ENCODE measurements around the gene FOXB2. TPM values are rescaled to one million over a fixed set of nuclear protein-coding genes. Genes with fewer than 3 reads are reported as not detected.
"Not testable (repeated sequence)": the region's sequence is repeated elsewhere in the genome, so short reads cannot be mapped to it uniquely, and the experiment has no call there.

FOXB2 gene
- total RNA-seq, 1 donor from 2014 or later: not detected

DNA sequence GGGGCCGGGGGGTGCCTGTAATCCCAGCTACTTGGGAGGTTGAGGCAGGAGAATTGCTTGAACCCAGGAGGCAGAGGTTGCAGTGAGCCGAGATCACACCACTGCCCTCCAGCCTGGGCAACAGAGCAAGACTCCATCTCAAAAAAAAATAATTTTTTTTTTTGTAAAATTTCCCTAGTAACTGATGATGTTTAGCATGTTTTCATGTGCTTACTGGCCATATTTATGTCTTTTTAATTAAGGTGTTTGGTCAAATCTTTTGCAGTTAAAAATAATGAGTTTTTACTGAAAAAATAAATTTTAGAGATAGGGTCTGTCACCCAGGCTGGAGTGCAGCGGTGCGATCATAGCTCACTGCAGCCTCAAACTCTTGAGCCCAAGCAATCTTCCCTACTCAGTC is 24.3 kb downstream of the FOXB2 start:
- not testable (repeated sequence) for H3K27me3 ChIP-seq (ENCODE audit: control insufficient read depth in 3 of 3, insufficient read depth in 3 of 3, low read length in 3 of 3)

DNA sequence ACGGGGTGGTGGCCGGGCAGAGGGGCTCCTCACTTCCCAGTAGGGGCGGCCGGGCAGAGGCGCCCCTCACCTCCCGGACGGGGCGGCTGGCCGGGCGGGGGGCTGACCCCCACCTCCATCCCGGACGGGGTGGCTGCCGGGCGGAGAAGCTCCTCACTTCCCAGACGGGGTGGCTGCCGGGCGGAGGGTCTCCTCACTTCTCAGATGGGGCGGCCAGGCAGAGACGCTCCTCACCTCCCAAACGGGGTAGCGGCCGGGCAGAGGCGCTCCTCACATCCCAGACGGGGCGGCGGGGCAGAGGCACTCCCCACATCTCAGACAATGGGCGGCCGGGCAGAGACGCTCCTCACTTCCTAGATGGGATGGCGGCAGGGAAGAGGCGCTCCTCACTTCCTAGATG is 41.2 kb downstream of the FOXB2 start:
- not testable (repeated sequence) for H3K27me3 ChIP-seq (ENCODE audit: control insufficient read depth in 3 of 3, insufficient read depth in 3 of 3, low read length in 3 of 3); H3K27ac ChIP-seq (ENCODE audit: low read depth, low read length); H3K9me3 ChIP-seq (ENCODE audit: control insufficient read depth in 3 of 3, low read length in 3 of 3); H3K9ac ChIP-seq (ENCODE audit: low read depth in 1 of 3, low read length in 3 of 3); H3K4me1 ChIP-seq (ENCODE audit: control insufficient read depth in 3 of 3, insufficient read depth in 3 of 3, low read length in 3 of 3); H3K4me3 ChIP-seq (ENCODE audit: low read length in 3 of 3); H3K36me3 ChIP-seq (ENCODE audit: control insufficient read depth in 3 of 3, insufficient read depth in 3 of 3, low read length in 3 of 3)

More for the DNA sequence above, 24.3 kb downstream of the FOXB2 start:
- not testable (repeated sequence) for H3K27ac ChIP-seq (ENCODE audit: low read depth, low read length); H3K4me1 ChIP-seq (ENCODE audit: control insufficient read depth in 3 of 3, insufficient read depth in 3 of 3, low read length in 3 of 3); H3K9ac ChIP-seq (ENCODE audit: low read depth in 1 of 3, low read length in 3 of 3); H3K4me3 ChIP-seq (ENCODE audit: low read length in 3 of 3); H3K36me3 ChIP-seq (ENCODE audit: control insufficient read depth in 3 of 3, insufficient read depth in 3 of 3, low read length in 3 of 3); H3K9me3 ChIP-seq (ENCODE audit: control insufficient read depth in 3 of 3, low read length in 3 of 3)

DNA sequence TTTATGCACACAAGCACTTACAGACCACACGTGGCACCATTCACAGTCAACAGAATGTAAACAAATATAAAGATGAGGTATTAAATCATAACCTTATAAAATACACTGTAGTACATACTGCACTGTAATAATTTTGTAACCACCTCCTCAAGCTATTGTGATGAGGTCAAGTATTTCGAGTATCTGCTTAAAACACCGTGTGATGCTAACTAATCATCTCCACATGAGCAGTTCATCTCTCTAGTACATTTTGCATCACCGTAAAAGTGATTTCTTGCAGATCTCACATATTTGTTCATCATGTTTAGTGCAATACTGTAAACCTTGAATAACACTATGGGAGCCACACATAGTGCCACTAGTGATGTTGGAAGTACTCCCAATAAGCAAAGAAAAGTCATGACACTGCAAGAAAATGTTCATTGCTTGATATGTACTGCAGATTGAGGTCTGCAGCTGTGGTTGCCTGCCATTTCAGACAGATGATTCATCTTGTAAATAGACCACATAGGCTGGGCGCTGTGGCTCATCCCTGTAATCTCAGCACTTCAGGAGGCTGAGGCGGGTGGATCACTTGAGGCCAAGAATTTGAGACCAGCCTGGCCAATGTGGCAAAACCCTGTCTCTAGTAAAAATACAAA is 44.3 kb downstream of the FOXB2 start:
- Histone ChIP-seq H3K27ac (ENCODE audit: low read depth, low read length) (no peak overlapping the region), H3K9ac (ENCODE audit: low read depth in 1 of 3, low read length in 3 of 3) (no peak overlapping the region), H3K27me3 (ENCODE audit: control insufficient read depth in 3 of 3, insufficient read depth in 3 of 3, low read length in 3 of 3) (no peaks in the 10 kb centered on the region), H3K4me3 (ENCODE audit: low read length in 3 of 3) (no peak overlapping the region), H3K36me3 (ENCODE audit: control insufficient read depth in 3 of 3, insufficient read depth in 3 of 3, low read length in 3 of 3) (no peaks in the 10 kb centered on the region), H3K4me1 (ENCODE audit: control insufficient read depth in 3 of 3, insufficient read depth in 3 of 3, low read length in 3 of 3) (no peaks in the 10 kb centered on the region), H3K9me3 (ENCODE audit: control insufficient read depth in 3 of 3, low read length in 3 of 3) (no peaks in the 10 kb centered on the region)

DNA sequence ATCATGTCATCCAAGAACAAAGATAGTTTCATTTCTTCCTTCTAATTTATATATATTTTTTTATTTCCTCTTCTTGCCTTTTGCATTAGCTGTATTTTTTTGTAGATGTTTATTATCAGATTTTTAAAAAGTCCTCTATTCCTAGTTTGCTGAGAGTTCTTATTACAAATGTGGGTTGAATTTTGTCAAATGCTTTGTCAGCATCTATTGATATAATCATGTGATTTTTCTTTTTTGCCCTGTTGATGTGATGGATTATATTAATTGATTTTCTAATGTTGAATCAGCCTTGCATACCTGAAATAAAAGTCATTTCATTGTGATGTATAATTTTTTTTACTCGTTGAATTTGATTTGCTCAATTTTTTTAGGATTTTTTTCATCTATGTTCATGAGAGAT is 46.9 kb downstream of the FOXB2 start:
- no peak overlapping the region for H3K9ac ChIP-seq (ENCODE audit: low read depth in 1 of 3, low read length in 3 of 3)
- H3K9me3 ChIP-seq (ENCODE audit: control insufficient read depth in 3 of 3, low read length in 3 of 3): no peaks in the 10 kb centered on the region
- H3K27me3 ChIP-seq (ENCODE audit: control insufficient read depth in 3 of 3, insufficient read depth in 3 of 3, low read length in 3 of 3): peaks cover 0 to 3% (median 0%) of the 10 kb centered on the region in 3 donors
- H3K4me3 ChIP-seq (ENCODE audit: low read length in 3 of 3): no peak overlapping the region
- no peaks in the 10 kb centered on the region for H3K36me3 ChIP-seq (ENCODE audit: control insufficient read depth in 3 of 3, insufficient read depth in 3 of 3, low read length in 3 of 3)
- no peaks in the 10 kb centered on the region for H3K4me1 ChIP-seq (ENCODE audit: control insufficient read depth in 3 of 3, insufficient read depth in 3 of 3, low read length in 3 of 3)
- no peak overlapping the region for H3K27ac ChIP-seq (ENCODE audit: low read depth, low read length)

Small RNA genes within 50 kb of the gene (small RNA-seq; reads per million reads assigned to genes)
- not detected for gene ATP5MFP3

Other genes with a start within 250 kb of the FOXB2 start
- 7.8 TPM for gene PRUNE2, start 113.5 kb upstream of the FOXB2 start, total RNA-seq
- 36.0 TPM for gene VPS13A, start 157.9 kb downstream of the FOXB2 start, total RNA-seq